Measurements from ENCODE around the gene EFHC1. TPM values are rescaled to one million over a fixed set of nuclear protein-coding genes. Genes with fewer than 3 reads are reported as not detected.
A peak's percentile ranks its signal among the peaks of the same experiment; 100 is the strongest.

The EFHC1 gene
- total RNA-seq, 1 experiment from 2014 or later: 23.7 TPM

GRCh38 chr6:52483671-52484003 lies 63.5 kb downstream of the EFHC1 start:
- no peak for DNase-seq (ENCODE audit: low read depth, low spot score)
- in situ Hi-C loops (cut with HindIII; ENCODE audit: low pct_unique_long_range_greater_than_20kb, low sequenced_read_pairs): no loop called here

- in situ Hi-C loops (cut with HindIII; ENCODE audit: low pct_unique_long_range_greater_than_20kb, low sequenced_read_pairs): no loop called here
- DNase-seq (ENCODE audit: low read depth, low spot score): no peak
Observed at GRCh38 chr6:52489881-52490280, 69.7 kb downstream of the EFHC1 start.

- in situ Hi-C loops (cut with HindIII; ENCODE audit: low pct_unique_long_range_greater_than_20kb, low sequenced_read_pairs): no loop called here
- DNase-seq (ENCODE audit: low read depth, low spot score): peak; percentile 78
Observed at GRCh38 chr6:52491203-52492069, 71.3 kb downstream of the EFHC1 start.

GRCh38 chr6:52493669-52494068 lies 73.5 kb downstream of the EFHC1 start:
- in situ Hi-C loops (cut with HindIII; ENCODE audit: low pct_unique_long_range_greater_than_20kb, low sequenced_read_pairs): no loop called here

GRCh38 chr6:52494298-52495072 lies 74.3 kb downstream of the EFHC1 start:
- in situ Hi-C loops (cut with HindIII; ENCODE audit: low pct_unique_long_range_greater_than_20kb, low sequenced_read_pairs): no loop called here
- DNase-seq (ENCODE audit: low read depth, low spot score): no peak

More at GRCh38 chr6:52493669-52494068, 73.5 kb downstream of the EFHC1 start:
- no peak for DNase-seq (ENCODE audit: low read depth, low spot score)

- in situ Hi-C loops (cut with HindIII; ENCODE audit: low pct_unique_long_range_greater_than_20kb, low sequenced_read_pairs): no loop called here
Observed at GRCh38 chr6:52495922-52496321, 75.8 kb downstream of the EFHC1 start.

GRCh38 chr6:52496631-52497030 lies 76.5 kb downstream of the EFHC1 start:
- no peak for DNase-seq (ENCODE audit: low read depth, low spot score)

More at GRCh38 chr6:52495922-52496321, 75.8 kb downstream of the EFHC1 start:
- DNase-seq (ENCODE audit: low read depth, low spot score): no peak

GRCh38 chr6:52497652-52498408 lies 77.7 kb downstream of the EFHC1 start:
- DNase-seq (ENCODE audit: low read depth, low spot score): no peak
- in situ Hi-C loops (cut with HindIII; ENCODE audit: low pct_unique_long_range_greater_than_20kb, low sequenced_read_pairs): no loop called here

More at GRCh38 chr6:52496631-52497030, 76.5 kb downstream of the EFHC1 start:
- in situ Hi-C loops (cut with HindIII; ENCODE audit: low pct_unique_long_range_greater_than_20kb, low sequenced_read_pairs): no loop called here

- in situ Hi-C loops (cut with HindIII; ENCODE audit: low pct_unique_long_range_greater_than_20kb, low sequenced_read_pairs): no loop called here
- DNase-seq (ENCODE audit: low read depth, low spot score): no peak
Observed at GRCh38 chr6:52498538-52499017, 78.4 kb downstream of the EFHC1 start.

- in situ Hi-C loops (cut with HindIII; ENCODE audit: low pct_unique_long_range_greater_than_20kb, low sequenced_read_pairs): no loop called here
- peak; percentile 19 for DNase-seq (ENCODE audit: low read depth, low spot score)
Observed at GRCh38 chr6:52499026-52499425, 78.9 kb downstream of the EFHC1 start.

- peak; percentile 12 for DNase-seq (ENCODE audit: low read depth, low spot score)
- in situ Hi-C loops (cut with HindIII; ENCODE audit: low pct_unique_long_range_greater_than_20kb, low sequenced_read_pairs): no loop called here
Observed at GRCh38 chr6:52499681-52500236, 79.6 kb downstream of the EFHC1 start.

- DNase-seq (ENCODE audit: low read depth, low spot score): no peak
- in situ Hi-C loops (cut with HindIII; ENCODE audit: low pct_unique_long_range_greater_than_20kb, low sequenced_read_pairs): no loop called here
Observed at GRCh38 chr6:52500238-52501129, 80.3 kb downstream of the EFHC1 start.

GRCh38 chr6:52502306-52503029 lies 82.3 kb downstream of the EFHC1 start:
- no peak for DNase-seq (ENCODE audit: low read depth, low spot score)
- in situ Hi-C loops (cut with HindIII; ENCODE audit: low pct_unique_long_range_greater_than_20kb, low sequenced_read_pairs): no loop called here

- DNase-seq (ENCODE audit: low read depth, low spot score): peak; percentile 13
Observed at GRCh38 chr6:52503323-52503747, 83.2 kb downstream of the EFHC1 start.

GRCh38 chr6:52503851-52504781 lies 84.0 kb downstream of the EFHC1 start:
- DNase-seq (ENCODE audit: low read depth, low spot score): no peak
- in situ Hi-C loops (cut with HindIII; ENCODE audit: low pct_unique_long_range_greater_than_20kb, low sequenced_read_pairs): no loop called here

More at GRCh38 chr6:52503323-52503747, 83.2 kb downstream of the EFHC1 start:
- in situ Hi-C loops (cut with HindIII; ENCODE audit: low pct_unique_long_range_greater_than_20kb, low sequenced_read_pairs): no loop called here

Measured in SK-MEL-5 (cell line).